Type B pancreatic cell (in vitro differentiated cells): Measurements from ENCODE around the gene PAX9. TPM values are rescaled to one million over a fixed set of nuclear protein-coding genes. Genes with fewer than 3 reads are reported as not detected.
A peak's percentile ranks its signal among the peaks of the same experiment; 100 is the strongest.

Source experiments
- DNase-seq: peaks from one replicate; pipeline ENCODE4 v3.0.0; 2021; ENCODE audit warnings: mixed read lengths; ENCODE audit not compliant: unreplicated experiment; ENCODE audit errors: extremely low spot score
- H3K27ac Mint-ChIP-seq: 2 replicates; pipeline ENCODE4 v1.8.0; 2021; ENCODE audit warnings: mild to moderate bottlenecking, mixed read lengths
- H3K27me3 Mint-ChIP-seq: 2 replicates; pipeline ENCODE4 v1.8.0; 2021; ENCODE audit warnings: mixed read lengths
- H3K36me3 Mint-ChIP-seq: 2 replicates; pipeline ENCODE4 v1.8.0; 2021; ENCODE audit warnings: mixed read lengths
- H3K4me1 Mint-ChIP-seq: one replicate; pipeline ENCODE4 v1.8.0; 2021; ENCODE audit warnings: mixed read lengths; ENCODE audit not compliant: unreplicated experiment
- H3K4me3 Mint-ChIP-seq: 2 replicates; pipeline ENCODE4 v1.8.0; 2021; ENCODE audit warnings: mild to moderate bottlenecking, mixed read lengths
- H3K9me3 Mint-ChIP-seq: 2 replicates; pipeline ENCODE4 v1.8.0; 2021; ENCODE audit warnings: mixed read lengths
- total RNA-seq: library from RNA; stranded (reverse); gene quantifications from 2 replicates; pipeline ENCODE4 v1.2.1, GENCODE V29; 2021; ENCODE audit warnings: low replicate concordance
- TF ChIP-seq, protein P1 (sequence below): fragments of 200-600 bp; sonication (generic); conservative IDR thresholded peaks from 2 replicates; pipeline ENCODE4 v1.5.0; 2021; ENCODE audit warnings: antibody characterized with exemption, mild to moderate bottlenecking

PAX9 gene
- total RNA-seq, 1 donor from 2014 or later = 5.6 TPM

DNA sequence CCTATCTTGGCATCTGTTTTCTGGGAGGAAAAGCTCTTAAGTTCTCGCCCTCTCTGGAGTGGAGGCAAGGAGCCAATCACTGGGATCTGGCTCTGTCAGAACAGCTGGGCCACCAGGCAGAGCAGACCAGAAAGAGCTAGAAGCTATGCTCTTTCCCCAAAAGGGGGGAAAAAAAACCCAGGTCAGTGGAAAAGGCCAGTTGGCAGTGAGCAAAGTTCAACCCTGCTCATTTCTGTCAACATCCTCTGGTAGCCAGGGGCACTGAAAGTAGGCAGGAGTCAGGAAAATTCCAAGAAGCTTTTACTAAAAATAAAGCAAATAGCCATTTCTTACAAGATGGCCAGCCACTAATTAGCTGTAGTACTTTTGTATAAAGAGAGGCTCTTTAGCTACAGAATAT is 36.6 kb upstream of the PAX9 start:
- Mint-ChIP-seq H3K36me3 (no peaks in the 10 kb centered on the region), H3K27ac (no peak overlapping the region), H3K4me3 (no peak overlapping the region), H3K9me3 (no peaks in the 10 kb centered on the region), H3K27me3 (peaks cover 40% of the 10 kb centered on the region), H3K4me1 (no peaks in the 10 kb centered on the region)
- DNase-seq = no peak
- TF ChIP-seq, protein P1, sequence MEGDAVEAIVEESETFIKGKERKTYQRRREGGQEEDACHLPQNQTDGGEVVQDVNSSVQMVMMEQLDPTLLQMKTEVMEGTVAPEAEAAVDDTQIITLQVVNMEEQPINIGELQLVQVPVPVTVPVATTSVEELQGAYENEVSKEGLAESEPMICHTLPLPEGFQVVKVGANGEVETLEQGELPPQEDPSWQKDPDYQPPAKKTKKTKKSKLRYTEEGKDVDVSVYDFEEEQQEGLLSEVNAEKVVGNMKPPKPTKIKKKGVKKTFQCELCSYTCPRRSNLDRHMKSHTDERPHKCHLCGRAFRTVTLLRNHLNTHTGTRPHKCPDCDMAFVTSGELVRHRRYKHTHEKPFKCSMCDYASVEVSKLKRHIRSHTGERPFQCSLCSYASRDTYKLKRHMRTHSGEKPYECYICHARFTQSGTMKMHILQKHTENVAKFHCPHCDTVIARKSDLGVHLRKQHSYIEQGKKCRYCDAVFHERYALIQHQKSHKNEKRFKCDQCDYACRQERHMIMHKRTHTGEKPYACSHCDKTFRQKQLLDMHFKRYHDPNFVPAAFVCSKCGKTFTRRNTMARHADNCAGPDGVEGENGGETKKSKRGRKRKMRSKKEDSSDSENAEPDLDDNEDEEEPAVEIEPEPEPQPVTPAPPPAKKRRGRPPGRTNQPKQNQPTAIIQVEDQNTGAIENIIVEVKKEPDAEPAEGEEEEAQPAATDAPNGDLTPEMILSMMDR = no peak

DNA sequence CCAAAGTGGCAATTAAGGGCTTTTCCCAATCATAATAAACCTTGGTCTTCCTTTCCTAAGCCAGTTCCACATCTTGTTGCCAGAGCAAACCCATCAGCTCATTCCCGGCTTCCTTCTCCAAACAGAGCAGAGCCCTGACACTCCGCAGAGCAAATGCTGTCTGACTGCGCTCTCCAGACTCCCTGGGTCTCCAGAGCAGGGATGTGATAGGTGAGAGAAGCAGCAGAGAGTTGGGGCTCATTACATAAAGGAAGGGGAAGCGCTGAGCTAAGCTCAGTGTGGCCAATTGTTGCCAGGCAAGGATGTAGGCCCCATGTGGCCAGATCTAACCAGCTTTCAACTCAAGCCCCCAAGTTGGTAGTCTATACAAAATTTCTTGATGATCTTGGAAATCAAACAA is 36.2 kb upstream of the PAX9 start:
- Mint-ChIP-seq H3K4me3 (no peak overlapping the region), H3K4me1 (no peaks in the 10 kb centered on the region), H3K27me3 (peaks cover 41% of the 10 kb centered on the region), H3K9me3 (no peaks in the 10 kb centered on the region), H3K36me3 (no peaks in the 10 kb centered on the region), H3K27ac (no peak overlapping the region)
- DNase-seq = no peak
- TF ChIP-seq, protein P1 = no peak

DNA sequence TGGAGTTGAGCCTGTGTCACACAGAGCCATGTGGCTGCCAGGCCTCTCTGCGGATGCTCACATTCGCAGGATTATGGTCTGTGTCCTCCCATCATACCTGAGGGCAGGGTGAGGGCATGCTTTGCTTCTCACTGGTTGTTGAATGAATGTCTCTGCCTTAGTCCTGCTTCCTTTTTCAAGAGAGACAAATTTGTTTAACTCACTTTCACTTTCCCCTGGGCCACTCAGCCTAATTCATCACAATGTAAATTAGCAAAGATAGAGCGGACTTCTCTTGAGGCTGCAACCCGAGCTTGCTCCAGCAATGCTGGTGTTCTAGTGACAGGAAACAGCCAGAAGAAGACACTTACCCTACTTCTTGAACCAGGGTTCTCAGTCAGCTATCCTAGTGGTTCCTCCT is 35.5 kb upstream of the PAX9 start:
- H3K36me3 Mint-ChIP-seq = no peaks in the 10 kb centered on the region
- DNase-seq = no peak
- H3K27ac Mint-ChIP-seq = no peak overlapping the region
- H3K9me3 Mint-ChIP-seq = peaks cover 4% of the 10 kb centered on the region
- H3K4me3 Mint-ChIP-seq = no peak overlapping the region
- TF ChIP-seq, protein P1 = no peak
- peaks cover 47% of the 10 kb centered on the region for H3K27me3 Mint-ChIP-seq
- no peaks in the 10 kb centered on the region for H3K4me1 Mint-ChIP-seq

DNA sequence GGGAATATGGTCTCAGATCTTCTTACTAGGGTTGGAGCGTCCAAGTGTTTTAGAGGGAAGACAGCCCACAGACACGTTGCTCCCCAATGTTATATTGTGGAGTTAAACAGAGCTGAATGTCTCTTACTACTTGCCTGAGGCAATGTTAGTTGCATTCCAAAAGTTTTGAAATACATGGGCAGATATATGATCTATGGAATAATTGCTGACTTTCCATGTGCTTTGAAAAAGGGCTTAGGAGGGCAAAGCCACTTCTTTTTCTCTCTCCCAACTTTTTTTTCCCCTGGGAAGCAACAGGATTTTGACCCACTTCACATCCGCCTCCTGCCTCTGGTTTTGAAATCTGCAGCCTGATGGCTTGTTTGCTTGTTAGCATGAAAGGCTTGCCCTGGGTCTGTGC is 33.7 kb upstream of the PAX9 start:
- Mint-ChIP-seq H3K4me1 (no peaks in the 10 kb centered on the region), H3K4me3 (no peak overlapping the region), H3K9me3 (peaks cover 4% of the 10 kb centered on the region), H3K27me3 (peaks cover 47% of the 10 kb centered on the region), H3K36me3 (no peaks in the 10 kb centered on the region), H3K27ac (no peak overlapping the region)
- TF ChIP-seq, protein P1 = no peak
- no peak for DNase-seq

DNA sequence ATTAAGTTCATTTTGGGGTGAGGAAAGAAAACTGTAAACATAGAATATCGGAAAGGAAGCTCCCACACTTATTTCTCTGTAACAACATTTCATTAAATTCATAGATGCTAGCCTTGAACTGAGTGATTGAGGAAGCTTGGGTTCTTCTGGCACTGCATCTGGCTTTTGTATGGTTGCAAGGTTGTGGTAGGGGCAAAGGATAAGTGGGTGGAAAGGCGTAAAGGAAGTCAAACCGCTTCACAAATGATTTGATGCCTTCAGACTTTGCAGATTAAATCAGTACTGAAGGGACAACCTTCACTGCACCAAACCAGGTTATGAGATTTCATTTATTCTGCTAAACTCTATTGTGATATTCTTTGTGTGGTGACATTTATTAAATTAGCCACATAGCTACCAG is 28.1 kb upstream of the PAX9 start:
- no peaks in the 10 kb centered on the region for H3K4me1 Mint-ChIP-seq
- peaks cover 4% of the 10 kb centered on the region for H3K9me3 Mint-ChIP-seq
- TF ChIP-seq, protein P1 = no peak
- DNase-seq = no peak
- H3K27ac Mint-ChIP-seq = no peak overlapping the region
- peaks cover 47% of the 10 kb centered on the region for H3K27me3 Mint-ChIP-seq
- no peaks in the 10 kb centered on the region for H3K36me3 Mint-ChIP-seq
- no peak overlapping the region for H3K4me3 Mint-ChIP-seq

DNA sequence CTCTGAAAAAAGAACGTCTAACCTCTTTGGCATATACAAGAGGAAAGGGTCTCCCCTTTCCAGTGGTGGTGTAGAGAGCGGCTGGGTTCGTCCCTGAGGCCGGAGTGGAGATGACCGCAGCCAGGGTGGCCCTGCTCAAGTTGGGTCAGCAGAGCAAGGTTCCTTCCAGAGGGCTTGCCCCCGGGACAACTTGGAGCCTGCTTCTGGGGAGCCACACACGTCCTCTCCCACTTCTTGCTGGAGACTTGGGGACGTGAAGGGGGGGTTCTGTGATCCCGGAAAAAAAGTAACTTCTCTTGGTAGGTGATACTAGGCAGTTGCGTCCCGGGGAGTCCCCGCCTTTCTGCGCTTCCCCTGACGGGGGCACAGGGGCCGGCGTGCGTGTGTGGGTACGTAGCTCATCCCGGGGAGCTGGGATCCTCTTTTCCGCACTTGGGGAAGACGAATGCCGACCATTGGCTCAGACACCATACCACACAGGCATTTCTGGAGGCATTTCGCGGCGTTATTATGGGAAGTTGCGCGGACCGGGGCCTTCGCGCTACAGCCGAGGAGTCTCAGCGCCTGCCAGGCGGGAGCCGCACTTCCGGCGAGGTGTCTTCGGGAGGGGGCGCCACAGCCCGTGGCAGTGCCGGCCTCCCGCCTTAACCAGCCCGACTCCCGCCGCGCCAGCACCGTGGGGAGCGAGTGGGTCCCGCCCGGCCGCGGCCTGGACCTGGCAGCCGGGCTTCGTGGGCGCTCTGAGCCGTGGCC is 14.8 kb upstream of the PAX9 start:
- no peaks in the 10 kb centered on the region for H3K9me3 Mint-ChIP-seq
- DNase-seq = no peak

More for the DNA sequence above, 14.8 kb upstream of the PAX9 start:
- H3K27ac Mint-ChIP-seq = no peak overlapping the region
- TF ChIP-seq, protein P1 = no peak
- H3K36me3 Mint-ChIP-seq = no peaks in the 10 kb centered on the region
- no peaks in the 10 kb centered on the region for H3K4me1 Mint-ChIP-seq
- peak overlapping the region; percentile 85 for H3K4me3 Mint-ChIP-seq
- H3K27me3 Mint-ChIP-seq = peaks cover 96% of the 10 kb centered on the region
